GM21529 (cell line): ENCODE measurements around the gene IFFO2.

Source experiments
- ATAC-seq: cut with Tn5 transposase; IDR thresholded peaks from one replicate; pipeline ENCODE4 v1.9.1; 2021; ENCODE audit not compliant: unreplicated experiment

IFFO2 gene

DNA sequence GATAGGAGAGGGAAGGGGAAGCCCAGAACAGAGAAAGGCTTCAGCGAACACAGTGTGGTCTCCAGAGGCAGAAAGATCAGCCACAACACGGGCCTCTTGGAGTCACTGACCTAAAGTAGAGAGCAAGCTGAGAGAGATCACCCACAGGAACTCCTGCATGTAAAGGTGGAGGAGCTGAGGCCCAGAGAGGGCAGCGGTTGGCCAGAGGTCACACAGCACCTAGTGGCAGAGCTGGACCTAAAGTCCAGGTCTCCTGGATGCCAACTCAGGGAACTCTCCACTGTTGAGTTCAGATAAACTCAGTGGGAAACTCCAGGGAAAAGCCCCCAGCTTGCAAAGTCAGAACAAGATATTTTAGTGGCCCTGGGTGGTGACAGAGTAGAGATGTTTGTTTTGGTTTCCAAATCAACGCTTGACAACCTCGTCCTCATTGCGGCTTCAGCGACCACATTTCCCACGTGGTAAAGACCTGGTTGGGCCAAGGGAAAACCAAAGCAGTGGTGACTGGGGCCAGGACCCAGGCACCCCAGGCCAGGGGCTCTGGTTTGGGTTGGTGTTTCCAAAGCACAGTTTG is 4.6 kb downstream of the IFFO2 start:
- peak; percentile 41 for ATAC-seq

GRCh38 chr1:18951416-18951815 is 5.1 kb downstream of the IFFO2 start:
- no peak for ATAC-seq

- no peak for ATAC-seq
Measured at GRCh38 chr1:18950401-18951026, 6.0 kb downstream of the IFFO2 start.

DNA sequence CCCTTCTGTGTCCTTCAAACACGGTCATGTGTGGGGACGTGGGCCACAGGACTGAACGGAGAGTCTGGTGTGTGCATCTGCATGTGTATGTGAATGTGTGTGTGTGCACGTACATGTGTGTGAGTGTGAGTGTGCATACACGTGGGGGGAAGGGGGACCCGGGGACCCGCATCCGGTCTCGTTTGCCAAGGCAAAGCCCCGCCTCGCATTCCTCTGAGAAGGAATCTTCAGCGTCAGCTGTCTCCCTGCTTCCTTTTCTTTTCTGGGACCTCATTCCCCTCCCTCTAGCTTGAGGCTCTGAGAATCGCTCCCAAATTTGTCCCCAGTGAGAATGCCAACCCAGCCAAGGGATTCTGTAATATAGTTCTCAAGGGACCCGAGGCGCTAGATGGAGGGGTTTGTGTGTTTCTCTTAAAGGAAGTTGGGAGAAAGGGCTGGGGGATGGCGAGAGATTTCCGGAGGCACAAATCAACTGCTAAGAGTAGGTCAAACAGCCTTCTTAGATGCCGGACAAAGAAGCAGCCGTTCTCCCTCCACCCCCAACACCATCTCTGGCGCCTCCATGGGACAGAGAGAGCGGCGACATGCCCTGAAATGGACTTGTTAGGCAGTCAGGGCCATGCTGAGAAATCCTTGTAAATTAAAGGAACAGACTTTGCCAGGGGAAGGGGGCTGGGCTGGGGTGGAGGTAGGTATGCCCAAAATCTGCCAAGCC is 6.6 kb downstream of the IFFO2 start:
- no peak for ATAC-seq

GRCh38 chr1:18948913-18949685 is 7.4 kb downstream of the IFFO2 start:
- ATAC-seq: no peak

GRCh38 chr1:18948048-18948912 is 8.2 kb downstream of the IFFO2 start:
- ATAC-seq: no peak

- ATAC-seq: no peak
Measured at GRCh38 chr1:18947570-18947969, 8.9 kb downstream of the IFFO2 start.

- no peak for ATAC-seq
Measured at GRCh38 chr1:18946550-18947381, 9.7 kb downstream of the IFFO2 start.

DNA sequence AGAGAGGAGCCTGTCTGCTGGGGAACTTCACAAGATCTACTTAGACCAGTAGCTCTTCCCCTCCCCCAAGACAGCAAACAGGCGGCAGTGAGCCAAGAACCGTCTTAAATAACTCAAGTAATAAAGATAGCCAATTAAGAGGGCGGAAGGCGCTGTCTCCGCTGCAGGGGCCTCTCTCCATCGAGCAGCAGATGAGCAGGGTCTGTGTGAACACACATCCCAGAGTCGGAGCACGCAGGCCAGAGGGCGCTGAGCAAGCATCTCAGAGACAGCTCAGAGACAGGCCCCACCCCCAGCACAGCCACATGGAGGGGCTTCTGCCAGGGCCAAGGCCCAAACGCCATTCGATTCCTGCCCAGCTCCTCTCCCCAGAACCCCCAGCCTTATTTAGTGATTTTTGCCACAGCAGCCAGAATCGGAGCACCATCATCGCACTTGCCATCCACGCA is 11.1 kb downstream of the IFFO2 start:
- no peak for ATAC-seq

GRCh38 chr1:18944810-18945209 is 11.7 kb downstream of the IFFO2 start:
- ATAC-seq: no peak

GRCh38 chr1:18943914-18944572 is 12.4 kb downstream of the IFFO2 start:
- ATAC-seq: no peak

DNA sequence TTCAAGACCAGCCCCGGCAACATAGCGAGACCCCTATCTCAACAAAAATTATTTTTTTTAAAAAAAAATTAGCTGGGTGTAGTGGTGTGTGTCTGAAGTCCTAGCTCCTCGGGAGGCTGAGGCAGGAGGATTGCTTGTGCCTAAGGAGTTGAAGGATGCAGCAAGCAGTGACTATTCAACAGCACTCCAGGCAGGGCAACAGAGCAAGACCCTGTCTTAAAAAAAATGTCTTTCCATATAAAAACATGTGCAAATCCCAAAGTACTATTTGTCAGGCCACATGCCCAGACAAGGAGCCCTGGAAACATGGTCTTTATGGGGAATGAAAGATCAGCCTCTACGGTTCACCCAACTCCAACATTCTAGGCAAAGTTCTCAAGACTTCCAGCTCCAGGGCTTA is 13.3 kb downstream of the IFFO2 start:
- no peak for ATAC-seq

GRCh38 chr1:18942340-18942739 is 14.1 kb downstream of the IFFO2 start:
- no peak for ATAC-seq

DNA sequence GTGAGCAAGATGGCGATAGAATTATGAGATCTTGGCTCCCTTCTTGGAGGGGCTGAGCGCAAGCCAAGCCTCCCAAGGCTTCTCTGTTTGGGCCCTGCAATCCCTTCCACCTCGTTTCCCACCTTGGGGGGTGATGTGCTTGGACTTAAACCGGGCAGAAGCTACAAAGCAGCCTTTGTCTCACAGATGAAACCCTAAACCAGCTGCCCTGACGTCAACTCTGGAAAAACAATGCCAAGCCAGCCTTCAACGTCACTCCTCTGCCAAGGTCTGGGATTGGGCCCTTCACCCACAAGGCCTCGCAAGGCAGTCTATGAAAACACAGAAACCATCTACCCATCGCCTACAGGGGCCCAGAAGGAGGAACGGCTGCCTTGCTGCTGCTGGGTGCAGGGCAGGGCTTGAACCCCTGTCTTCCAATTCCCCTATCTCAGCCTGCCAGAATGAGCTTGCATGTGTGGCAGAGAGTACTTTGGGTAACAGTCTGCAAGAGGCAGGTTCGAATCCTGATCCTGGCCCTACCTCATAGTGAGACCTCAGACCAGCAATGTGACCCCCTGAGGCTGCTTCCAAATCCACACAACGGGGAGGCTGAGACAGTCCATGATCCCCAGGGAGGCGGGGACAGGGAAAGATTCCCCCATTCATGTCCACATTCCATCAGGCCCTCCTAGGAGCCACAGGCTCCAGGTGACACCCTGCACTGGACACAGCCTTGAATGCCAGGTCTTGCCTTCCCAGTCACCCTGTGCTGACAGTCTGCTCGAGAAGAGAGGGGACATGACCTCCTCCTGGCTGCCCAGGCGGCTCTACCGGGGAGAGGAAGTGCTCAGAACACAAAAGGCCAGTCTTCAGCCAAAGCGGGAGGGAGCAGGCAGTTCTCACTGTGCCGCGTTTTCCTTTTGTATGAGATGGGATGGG is 15.0 kb downstream of the IFFO2 start:
- no peak for ATAC-seq

GRCh38 chr1:18940303-18941020 is 16.0 kb downstream of the IFFO2 start:
- ATAC-seq: no peak

DNA sequence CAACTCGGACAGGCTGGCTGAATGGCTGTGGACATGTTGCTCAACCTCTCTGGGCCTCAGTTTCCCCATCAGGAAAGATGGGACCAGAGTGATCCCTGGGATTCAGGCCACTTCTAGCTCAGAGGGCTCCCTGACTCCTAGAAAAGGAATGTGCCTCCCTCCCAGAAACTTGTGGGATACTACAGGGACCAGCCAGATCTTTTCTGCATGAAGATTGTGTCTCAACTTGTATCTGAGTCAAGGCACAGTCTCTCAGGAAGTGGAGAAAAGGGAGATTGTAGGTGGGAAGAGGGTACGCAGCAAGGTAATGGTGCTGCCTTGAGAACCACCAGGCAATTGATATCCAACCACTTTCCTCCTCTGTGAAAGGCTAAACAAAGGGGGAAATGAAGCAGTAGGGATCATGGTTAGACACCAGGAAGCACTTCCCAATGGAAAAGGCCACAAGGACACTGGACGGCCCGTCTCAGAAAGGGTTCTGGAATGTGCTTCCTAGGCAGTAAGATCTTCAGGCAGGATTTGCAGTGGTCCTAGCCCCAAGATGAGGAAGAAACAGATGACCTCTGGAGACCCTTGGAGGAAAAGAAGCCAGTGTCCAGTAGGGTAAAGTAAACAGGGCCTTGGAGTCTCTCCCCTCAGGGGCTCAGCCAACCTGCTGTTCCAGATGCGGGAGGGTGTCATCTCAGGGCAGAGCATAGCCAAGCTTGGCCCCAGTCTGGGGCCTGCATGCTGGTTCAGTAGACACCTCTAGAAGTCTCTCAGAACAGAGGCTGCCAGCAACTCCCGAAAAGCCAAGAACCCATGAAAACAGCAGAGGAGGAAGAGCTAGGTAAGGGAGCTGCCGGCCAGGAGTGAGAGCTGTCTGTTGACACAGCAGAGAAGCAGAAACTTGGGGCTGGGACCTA is 16.8 kb downstream of the IFFO2 start:
- ATAC-seq: no peak

DNA sequence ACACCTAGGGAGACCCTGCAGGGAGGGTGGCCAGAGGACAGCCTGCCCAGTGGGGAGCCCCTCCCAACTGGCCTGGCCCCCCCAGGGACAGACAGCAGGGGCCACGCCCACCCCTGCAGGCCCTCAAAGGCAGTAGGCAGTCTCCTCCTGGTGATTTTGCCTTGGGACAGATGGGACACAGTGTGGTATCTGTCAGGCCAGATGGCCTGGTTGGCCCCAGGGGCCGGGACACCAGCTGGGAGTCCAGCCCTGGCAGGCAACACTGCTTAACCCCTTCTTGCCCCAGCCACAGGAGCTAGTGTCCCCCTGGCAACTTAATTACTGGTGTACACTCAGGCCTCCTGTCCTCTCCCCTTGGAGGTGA is 17.8 kb downstream of the IFFO2 start:
- ATAC-seq: no peak
